K562 (cell line): ENCODE measurements around the gene ST8SIA4. TPM values are rescaled to one million over a fixed set of nuclear protein-coding genes. Genes with fewer than 3 reads are reported as not detected.

ENCODE experiments used
- ATAC-seq: fragments of 200-7000 bp; cut with Tn5 transposase; 3 replicates; pipeline ENCODE4 v1.9.1; 2020; ENCODE audit warnings: moderate library complexity
- BruUV-seq: library from RNA; stranded (reverse); fragments of 400-500 nt; replicated peaks from 2 replicates; lab custom pipeline; 2021; lab: Mats Ljungman, UMichigan
- CTCF ChIA-PET: fragments of 300-600 bp; formaldehyde crosslinking; extraction: SDS; loops from one replicate; lab custom pipeline; 2021; ENCODE audit warnings: low intra/inter-chr PET ratio; lab: Yijun Ruan, JAX
- POLR2A ChIA-PET: fragments of 300-600, 350-650 bp; sonication (Branson Sonifier 250); formaldehyde crosslinking; extraction: SDS; loops from one replicate; lab custom pipeline; 2021; ENCODE audit warnings: antibody characterized with exemption, inconsistent platforms; lab: Yijun Ruan, JAX
- DNase-seq, 4 experiments: peaks; one replicate each; pipeline versions ENCODE4 v3.0.0 to v3.0.0-alpha.2; 2011 to 2018; ENCODE audit warnings: low spot score in 3 of 4, mixed read lengths in 3 of 4; ENCODE audit errors: extremely low read depth in 1 of 4
- FAIRE-seq: peaks from 2 replicates; lab custom pipeline; 2011; peaks lifted over from hg19 to GRCh38; lab: Jason Lieb, UNC
- H2AFZ ChIP-seq: 2 replicates; pipeline ENCODE4 v1.6.0; 2011; ENCODE audit warnings: low read depth, low read length, control low read depth, inconsistent platforms
- H3K27ac ChIP-seq: fragments of 200-600 bp; 3 replicates; pipeline ENCODE4 v1.8.0; 2011; ENCODE audit warnings: low read depth, mild to moderate bottlenecking, control low read depth, inconsistent platforms, low read length, moderate library complexity, mixed read lengths; ENCODE audit errors: extremely low read depth
- H3K27me3 ChIP-seq, 2 experiments: fragments of 300-600 bp in 1 of 2; 2 replicates in 1 of 2; 3 replicates in 1 of 2; pipeline versions ENCODE4 v1.6.0 to v1.8.0; 2011; ENCODE audit warnings: inconsistent platforms in 2 of 2, low read length in 2 of 2, mild to moderate bottlenecking in 1 of 2, mixed read lengths in 1 of 2, moderate library complexity in 1 of 2; ENCODE audit not compliant: control insufficient read depth in 2 of 2, insufficient read depth in 2 of 2
- H3K36me3 ChIP-seq: fragments of 300-600 bp; 3 replicates; pipeline ENCODE4 v1.8.0; 2011; ENCODE audit warnings: mild to moderate bottlenecking, low read length, inconsistent platforms; ENCODE audit not compliant: control insufficient read depth, insufficient read depth
- H3K4me1 ChIP-seq, 2 experiments: fragments of 200-600 bp in 1 of 2; replicated peaks in 1 of 2; 2 replicates in 1 of 2; 3 replicates in 1 of 2; pipeline versions ENCODE4 v1.5.1 to v1.8.0; 2011; ENCODE audit warnings: inconsistent platforms in 2 of 2, low read length in 2 of 2, mild to moderate bottlenecking in 1 of 2, mixed read lengths in 1 of 2, moderate library complexity in 1 of 2; ENCODE audit not compliant: control insufficient read depth in 2 of 2, insufficient read depth in 2 of 2
- H3K4me2 ChIP-seq: 2 replicates; pipeline ENCODE4 v1.6.1; 2011; ENCODE audit warnings: low read length, control low read depth, inconsistent platforms, mixed read lengths; ENCODE audit not compliant: insufficient read depth
- H3K4me3 ChIP-seq: fragments of 200-600 bp; sonication (generic), shearing (Covaris generic); 2 replicates; pipeline ENCODE4 v1.5.1; 2016; ENCODE audit warnings: control low read depth, inconsistent platforms
- H3K79me2 ChIP-seq: fragments of 200-600 bp; 3 replicates; pipeline ENCODE4 v1.8.0; 2011; ENCODE audit warnings: low read length, inconsistent platforms; ENCODE audit not compliant: control insufficient read depth, insufficient read depth
- H3K9ac ChIP-seq, 2 experiments: 2 replicates each; pipeline versions ENCODE4 v1.6.0 to v1.6.1; 2011; ENCODE audit warnings: low read depth in 2 of 2, low read length in 2 of 2, control low read depth in 1 of 2, inconsistent platforms in 1 of 2, mild to moderate bottlenecking in 1 of 2, mixed read lengths in 1 of 2; ENCODE audit not compliant: insufficient read depth in 1 of 2
- H3K9me1 ChIP-seq: one replicate; pipeline ENCODE4 v1.6.0; 2011; ENCODE audit warnings: inconsistent platforms, mild to moderate bottlenecking, low read length, moderate library complexity; ENCODE audit not compliant: control insufficient read depth, insufficient read depth
- H3K9me3 ChIP-seq: replicated peaks from 2 replicates; pipeline ENCODE4 v1.5.1; 2011; ENCODE audit warnings: low read depth, low read length, inconsistent platforms; ENCODE audit not compliant: control insufficient read depth, insufficient read depth
- H4K20me1 ChIP-seq: replicated peaks from 2 replicates; pipeline ENCODE4 v1.6.1; 2011; ENCODE audit warnings: low read length, inconsistent platforms, mixed read lengths; ENCODE audit not compliant: control insufficient read depth, insufficient read depth
- FIP1L1 ChIP-seq: fragments of 200-400 bp; formaldehyde crosslinking; IDR thresholded peaks from 2 replicates; pipeline ENCODE4 v1.6.1; 2018; ENCODE audit warnings: mild to moderate bottlenecking, low read depth, low read length; ENCODE audit not compliant: poor library complexity, severe bottlenecking
- GATA2 ChIP-seq: sonication (generic); formaldehyde crosslinking; IDR thresholded peaks from 2 replicates; pipeline ENCODE4 v1.4.0; 2020; ENCODE audit warnings: mild to moderate bottlenecking, missing genetic modification reagents
- HDAC8 ChIP-seq: fragments of 450-650 bp; IDR thresholded peaks from 2 replicates; pipeline ENCODE4 v1.6.1; 2016; ENCODE audit warnings: mild to moderate bottlenecking, missing genetic modification characterization, moderate library complexity, missing compliant biosample characterization
- HNRNPK ChIP-seq: fragments of 200-400 bp; formaldehyde crosslinking; IDR thresholded peaks from one replicate; pipeline ENCODE4 v1.6.1; 2018; ENCODE audit warnings: mild to moderate bottlenecking, low read depth, low read length; ENCODE audit not compliant: poor library complexity, severe bottlenecking
- KAT2B ChIP-seq: IDR thresholded peaks from one replicate; pipeline ENCODE4 v1.6.1; 2012; ENCODE audit warnings: low read depth, mild to moderate bottlenecking, control low read depth, inconsistent platforms, low read length, moderate library complexity
- MEF2A ChIP-seq: IDR thresholded peaks from 2 replicates; pipeline ENCODE4 v1.6.1; 2011; ENCODE audit warnings: low read depth, mild to moderate bottlenecking, low read length, moderate library complexity; ENCODE audit not compliant: control insufficient read depth
- NELFE ChIP-seq: IDR thresholded peaks from 2 replicates; pipeline ENCODE4 v1.6.1; 2011; ENCODE audit warnings: mild to moderate bottlenecking; ENCODE audit not compliant: insufficient read depth, insufficient read length
- SP1 ChIP-seq: sonication (generic); formaldehyde crosslinking; IDR thresholded peaks from 2 replicates; pipeline ENCODE4 v1.8.1; 2022; ENCODE audit warnings: mild to moderate bottlenecking, missing genetic modification reagents
- SRSF1 ChIP-seq: fragments of 200-400 bp; formaldehyde crosslinking; IDR thresholded peaks from 2 replicates; pipeline ENCODE4 v1.6.1; 2017; ENCODE audit warnings: mild to moderate bottlenecking, low read depth, low read length, moderate library complexity
- STAT5A ChIP-seq: IDR thresholded peaks from 2 replicates; pipeline ENCODE4 v1.6.1; 2012; ENCODE audit warnings: low read length, inconsistent platforms, borderline replicate concordance
- TBL1XR1 ChIP-seq, 2 experiments: IDR thresholded peaks; 2 replicates each; pipeline ENCODE4 v1.6.1; 2012; ENCODE audit warnings: improper control_type of control experiment in 2 of 2, low read length in 2 of 2, mild to moderate bottlenecking in 1 of 2
- WHSC1 ChIP-seq: IDR thresholded peaks from one replicate; pipeline ENCODE4 v1.6.1; 2012; ENCODE audit warnings: low read length, control low read depth, inconsistent platforms
- ZFPM2 ChIP-seq: fragments of 250-450 bp; sonication (Bioruptor Pico); IDR thresholded peaks from 2 replicates; pipeline ENCODE4 v1.5.1; 2022; ENCODE audit warnings: mild to moderate bottlenecking
- ZKSCAN1 ChIP-seq: fragments of 150-350 bp; IDR thresholded peaks from 2 replicates; pipeline ENCODE4 v1.6.1; 2016; ENCODE audit warnings: low read depth, low read length
- ZNF586 ChIP-seq: fragments of 450-650 bp; formaldehyde crosslinking; conservative IDR thresholded peaks from 2 replicates; pipeline ENCODE4 v1.4.0; 2020; ENCODE audit warnings: mild to moderate bottlenecking, moderate library complexity
- ZNF75A ChIP-seq: fragments of 450-650 bp; formaldehyde crosslinking; IDR thresholded peaks from 2 replicates; pipeline ENCODE4 v1.4.0; 2020; ENCODE audit warnings: mild to moderate bottlenecking
- WGBS: fragments of 100-300 bp; shearing (Covaris generic); methylation state at CpG from one replicate; pipeline ENCODE4 v1.1.6; 2016; ENCODE audit warnings: low coverage, mixed read lengths; ENCODE audit not compliant: insufficient coverage; ENCODE audit errors: missing lambda C conversion rate; 5-methylcytosine and 5-hydroxymethylcytosine counted together
- in situ Hi-C: fragments of 300-500 bp; cut with MboI; formaldehyde crosslinking; loops from 4 replicates; pipeline ENCODE4 v1.15.0; 2018; ENCODE audit warnings: inconsistent platforms, mixed read lengths
- intact Hi-C: fragments of 100-400 bp; cut with micrococcal nuclease; formaldehyde crosslinking; loops from 2 replicates; pipeline ENCODE4 v1.14.2; 2022
- polyA plus RNA-seq, 8 experiments: library from polyadenylated mRNA; depleted of rRNA in 4 of 8; stranded (reverse) in 5 of 8; unstranded in 3 of 8; fragments of >200 nt; fragmentation: Nextera tagmentation in 2 of 8; fragmentation: Illumina TruSeq in 1 of 8; extraction: Ambion mirVana in 2 of 8; extraction: Trizol in 1 of 8; gene quantifications; 2 replicates each; pipeline versions ENCODE4 v1.2.1 to v1.2.3, GENCODE V29; 2011 to 2014; ENCODE audit warnings: inconsistent platforms in 1 of 8, missing spikeins in 1 of 8
- total RNA-seq, 7 experiments: library from RNA; depleted of rRNA in 6 of 7; stranded (reverse); fragments of >200 nt in 6 of 7; fragmentation: Illumina TruSeq in 2 of 7; extraction: Trizol in 2 of 7; gene quantifications; 2 replicates each; pipeline versions ENCODE4 v1.2.1 to v1.2.3, GENCODE V29; 2011 to 2021; ENCODE audit warnings: low replicate concordance in 1 of 7

The ST8SIA4 gene
- total and polyA plus RNA-seq, 9 of the 15 experiments (the other 6 are each of a cell fraction or from before 2014, with no cell fraction given), result 0.22 to 2.0 (median 0.54) TPM

DNA sequence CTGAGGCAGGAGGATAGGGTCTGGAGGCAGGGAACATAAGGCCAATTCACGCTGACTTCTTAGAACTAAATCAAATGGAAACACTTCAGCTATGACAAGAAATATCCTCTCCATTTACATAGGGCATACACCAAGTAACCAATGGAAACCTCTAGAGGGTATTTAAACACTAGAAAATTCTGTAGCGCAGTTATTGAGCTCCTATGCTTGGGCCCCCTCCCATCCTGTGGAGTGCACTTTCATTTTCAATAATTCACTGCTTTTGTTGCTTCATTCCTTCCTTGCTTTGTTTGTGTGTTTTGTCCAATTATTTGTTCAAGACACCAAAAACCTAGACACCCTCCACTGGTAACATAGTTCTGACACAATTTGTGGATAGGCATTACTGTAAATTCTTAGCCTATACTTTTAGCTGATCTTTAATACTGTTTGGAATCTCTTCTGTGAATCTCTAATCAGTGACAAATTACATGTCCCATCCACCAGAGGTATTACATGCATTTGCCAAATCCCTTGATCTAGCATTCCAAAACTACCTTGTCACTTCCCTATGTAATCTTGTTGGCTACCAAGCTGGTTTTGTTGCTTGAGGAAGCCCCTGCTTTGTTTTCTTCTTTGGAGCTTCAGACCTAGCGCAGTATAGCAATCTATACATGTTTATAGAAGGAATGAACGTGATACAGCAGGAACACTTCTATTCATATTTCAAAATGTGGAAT lies 61.6 kb downstream of the ST8SIA4 start:
- 11% methylated on average over 4 of the region's 4 CpGs for WGBS
- Histone ChIP-seq H3K4me2 (no peak overlapping the region), H3K4me3 (no peak overlapping the region), H3K9me3 (no peaks in the 10 kb centered on the region), H3K27ac (no peak overlapping the region), H3K27me3 (no peaks in the 10 kb centered on the region), H3K9me1 (no peaks in the 10 kb centered on the region), H3K36me3 (no peaks in the 10 kb centered on the region), H3K4me1 (no peaks in the 10 kb centered on the region), H4K20me1 (no peaks in the 10 kb centered on the region), H3K79me2 (no peaks in the 10 kb centered on the region), H2AFZ (no peak overlapping the region), H3K9ac (no peak overlapping the region)
- BruUV-seq, result no TSS peak
- ATAC-seq, result no peak
- no peak for TF ChIP-seq SRSF1
- no peak for TF ChIP-seq GATA2 (CRISPR knock-in tag)
- TF ChIP-seq ZNF75A (CRISPR knock-in tag), result no peak
- TF ChIP-seq STAT5A, result no peak
- no peak for TF ChIP-seq HDAC8 (tag)
- no peak for TF ChIP-seq ZFPM2
- TF ChIP-seq HNRNPK, result no peak
- no peak for TF ChIP-seq WHSC1
- no peak for TF ChIP-seq TBL1XR1 (IDR thresholded peaks at IDR 0.05; ENCODE audit: low read length in 2 of 2)
- TF ChIP-seq SP1, result no peak
- no peak for TF ChIP-seq FIP1L1
- TF ChIP-seq MEF2A, result no peak
- no peak for TF ChIP-seq NELFE
- TF ChIP-seq KAT2B, result no peak
- no peak for TF ChIP-seq ZKSCAN1
- no peak for TF ChIP-seq ZNF586
- in situ Hi-C loops (no loop called here), intact Hi-C loops (no loop called here)
- no peak for FAIRE-seq
- ChIA-PET CTCF (no interaction called here), POLR2A (no interaction called here)
- no peak for DNase-seq
